H1 (cell line): ENCODE results near the gene KIAA1755. TPM values are rescaled to one million over a fixed set of nuclear protein-coding genes. Genes with fewer than 3 reads are reported as not detected.

ENCODE experiments used
- CHD1 ChIP-seq: IDR thresholded peaks from 2 replicates; pipeline ENCODE4 v1.6.1; 2012; ENCODE audit warnings: low read depth, low read length, improper control_type of control experiment
- SIRT6 ChIP-seq: IDR thresholded peaks from one replicate; pipeline ENCODE4 v1.7.1; 2012; ENCODE audit warnings: low read length, inconsistent platforms
- polyA plus RNA-seq, 7 experiments: library from polyadenylated mRNA; depleted of rRNA in 3 of 7; stranded (reverse) in 5 of 7; unstranded in 2 of 7; fragments of >200 nt in 5 of 7; fragments of 200-250 nt in 2 of 7; gene quantifications; 1 replicate in 5 of 7; 2 replicates in 1 of 7; 4 replicates in 1 of 7; pipeline versions ENCODE4 v1.2.1 to v1.2.3, GENCODE V29; 2011 to 2013; ENCODE audit warnings: missing spikeins in 2 of 7, mixed read lengths in 2 of 7
- total RNA-seq: library from RNA; stranded (reverse); fragmentation: NEBNext Ultra II Directional; extraction: Animal tissue kit (Norgen Biotek cat#: 25700); gene quantifications from 2 replicates; pipeline ENCODE4 v1.2.1, GENCODE V29; 2021

KIAA1755 gene
- total and polyA plus RNA-seq, 2 of the 8 experiments (the other 6 are each of a cell fraction or from before 2014, with no cell fraction given), result 0.23 TPM; not detected in 1

DNA sequence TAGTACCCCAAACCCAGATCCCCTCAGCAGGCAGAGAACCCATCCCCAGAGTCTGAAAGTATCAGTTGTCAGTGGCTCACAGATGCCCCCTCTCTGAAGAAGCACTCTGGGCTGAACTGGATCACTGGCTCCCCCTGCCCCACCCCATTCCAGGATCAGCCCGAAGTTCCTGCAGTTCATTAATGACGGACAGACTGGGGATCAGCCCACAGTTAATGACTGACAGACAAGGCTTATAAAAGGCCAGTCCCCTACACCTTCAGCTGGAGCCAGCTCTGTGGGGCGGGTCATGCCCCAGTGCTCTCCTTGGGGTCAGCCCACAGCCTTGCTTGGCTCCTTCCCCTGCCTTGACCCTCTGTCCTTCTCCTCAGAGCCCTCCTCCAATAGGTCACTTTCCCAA is 21.7 kb downstream of the KIAA1755 start (continued):
- TF ChIP-seq CHD1, result no peak
- no peak for TF ChIP-seq SIRT6
